Endothelial cell (in vitro differentiated cells): ENCODE results near the gene SLC39A13. TPM values are rescaled to one million over a fixed set of nuclear protein-coding genes. Genes with fewer than 3 reads are reported as not detected.

Experiments used
- DNase-seq: peaks from one replicate; pipeline ENCODE4 v3.0.0; 2021; ENCODE audit warnings: low spot score
- H3K27ac Mint-ChIP-seq: one replicate; pipeline ENCODE4 v1.8.0; 2021; ENCODE audit warnings: mixed read lengths, inconsistent platforms; ENCODE audit not compliant: unreplicated experiment
- H3K27me3 Mint-ChIP-seq: one replicate; pipeline ENCODE4 v1.8.0; 2021; ENCODE audit warnings: mild to moderate bottlenecking, moderate library complexity, mixed read lengths, inconsistent platforms; ENCODE audit not compliant: unreplicated experiment
- H3K36me3 Mint-ChIP-seq: one replicate; pipeline ENCODE4 v1.8.0; 2021; ENCODE audit warnings: mild to moderate bottlenecking, low read depth, mixed read lengths, inconsistent platforms; ENCODE audit not compliant: unreplicated experiment
- H3K4me1 Mint-ChIP-seq: one replicate; pipeline ENCODE4 v1.8.0; 2021; ENCODE audit warnings: mild to moderate bottlenecking, mixed read lengths, inconsistent platforms; ENCODE audit not compliant: unreplicated experiment
- H3K4me3 Mint-ChIP-seq: one replicate; pipeline ENCODE4 v1.8.0; 2021; ENCODE audit warnings: mild to moderate bottlenecking, mixed read lengths, inconsistent platforms; ENCODE audit not compliant: unreplicated experiment
- H3K9me3 Mint-ChIP-seq: one replicate; pipeline ENCODE4 v1.8.0; 2021; ENCODE audit warnings: mixed read lengths, inconsistent platforms; ENCODE audit not compliant: unreplicated experiment
- CTCF ChIP-seq: fragments of 200-600 bp; sonication (generic); IDR thresholded peaks from one replicate; pipeline ENCODE4 v1.5.0; 2021; ENCODE audit warnings: antibody characterized with exemption; ENCODE audit not compliant: unreplicated experiment
- total RNA-seq: library from RNA; stranded (reverse); fragmentation: NEBNext Ultra II Directional; extraction: Animal tissue kit (Norgen Biotek cat#: 25700); gene quantifications from one replicate; pipeline ENCODE4 v1.2.1, GENCODE V29; 2021; ENCODE audit not compliant: unreplicated experiment

The SLC39A13 gene
- total RNA-seq, 1 donor from 2014 or later, result 40.9 TPM

DNA sequence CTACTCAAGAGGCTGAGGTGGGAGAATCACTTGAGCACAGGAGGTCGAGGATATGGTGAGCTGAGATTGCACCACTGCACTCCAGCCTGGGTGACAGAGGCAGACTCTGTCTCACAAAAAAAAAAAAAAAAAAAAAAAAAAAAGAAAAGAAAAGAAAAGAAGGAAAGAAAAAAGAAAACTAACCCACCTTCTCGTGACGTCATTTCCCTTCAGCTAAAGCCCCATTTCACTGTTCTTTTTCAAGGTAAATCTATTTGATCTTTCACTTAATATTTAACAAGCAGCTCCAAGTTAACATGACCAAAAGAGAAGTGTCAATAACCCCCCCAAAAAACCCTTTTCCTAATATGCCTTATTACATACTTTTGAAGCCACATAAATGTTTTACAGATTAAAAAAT lies 35.4 kb downstream of the SLC39A13 start:
- no peak overlapping the region for H3K4me3 Mint-ChIP-seq
- no peaks in the 10 kb centered on the region for H3K9me3 Mint-ChIP-seq
- H3K4me1 Mint-ChIP-seq, result peaks cover 6% of the 10 kb centered on the region
- peaks cover 9% of the 10 kb centered on the region for H3K27me3 Mint-ChIP-seq
- no peak overlapping the region for H3K27ac Mint-ChIP-seq
- no peak for TF ChIP-seq CTCF
- peaks cover 7% of the 10 kb centered on the region for H3K36me3 Mint-ChIP-seq
- no peak for DNase-seq

DNA sequence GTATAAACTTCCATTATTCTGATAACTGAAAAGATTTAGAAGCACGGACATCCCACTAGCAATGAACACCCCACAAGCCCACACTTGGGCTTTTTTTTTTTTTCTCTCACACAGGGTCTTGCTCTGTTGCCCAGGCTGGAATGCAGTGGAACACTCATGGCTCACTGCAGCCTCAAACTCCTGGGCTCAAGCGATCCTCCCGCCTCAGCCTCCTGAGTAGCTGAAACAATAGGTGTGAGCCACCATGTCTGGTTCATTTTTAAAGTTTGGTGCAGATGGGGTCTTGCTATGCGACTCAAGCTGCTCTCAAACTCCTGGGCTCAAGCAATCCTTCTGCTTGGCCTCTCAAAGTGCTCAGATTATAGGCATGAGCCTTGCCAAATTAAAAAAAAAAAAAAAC lies 37.5 kb downstream of the SLC39A13 start:
- Mint-ChIP-seq H3K4me3 (no peak overlapping the region), H3K36me3 (peaks cover 7% of the 10 kb centered on the region), H3K9me3 (no peaks in the 10 kb centered on the region), H3K27me3 (peaks cover 12% of the 10 kb centered on the region), H3K27ac (no peak overlapping the region), H3K4me1 (peaks cover 6% of the 10 kb centered on the region)
- no peak for TF ChIP-seq CTCF
- DNase-seq, result no peak

- no peak for DNase-seq
- H3K9me3 Mint-ChIP-seq, result no peaks in the 10 kb centered on the region
- TF ChIP-seq CTCF, result no peak
- peaks cover 14% of the 10 kb centered on the region for H3K27me3 Mint-ChIP-seq
- H3K27ac Mint-ChIP-seq, result no peak overlapping the region
- no peak overlapping the region for H3K4me3 Mint-ChIP-seq
- peaks cover 6% of the 10 kb centered on the region for H3K4me1 Mint-ChIP-seq
- peaks cover 7% of the 10 kb centered on the region for H3K36me3 Mint-ChIP-seq
These were observed 38.4 kb downstream of the SLC39A13 start for GRCh38 chr11:47446833-47447232.

DNA sequence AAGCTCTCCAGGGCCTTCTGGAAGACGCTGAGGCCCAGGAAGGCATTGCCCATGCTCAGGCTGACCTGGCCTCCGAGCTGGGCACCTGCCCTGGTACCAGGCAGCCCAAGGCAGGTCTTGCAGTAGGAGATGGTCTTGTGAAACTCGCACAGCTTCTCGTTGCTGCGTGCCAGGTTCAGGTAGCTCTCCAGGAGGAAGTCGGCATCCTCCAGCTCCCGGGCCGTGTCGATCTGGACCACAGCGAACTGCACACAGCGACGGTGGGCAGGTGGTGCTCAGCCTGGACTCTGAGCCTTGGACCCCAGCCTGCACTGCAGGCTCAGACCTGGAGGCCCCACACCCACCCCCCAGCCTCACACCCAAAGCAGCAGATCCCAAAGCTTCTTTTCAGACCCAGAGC lies 39.5 kb downstream of the SLC39A13 start:
- Mint-ChIP-seq H3K4me1 (peaks cover 6% of the 10 kb centered on the region), H3K27me3 (peaks cover 17% of the 10 kb centered on the region), H3K4me3 (no peak overlapping the region), H3K9me3 (no peaks in the 10 kb centered on the region), H3K27ac (no peak overlapping the region), H3K36me3 (peaks cover 7% of the 10 kb centered on the region)
- no peak for TF ChIP-seq CTCF
- no peak for DNase-seq

DNA sequence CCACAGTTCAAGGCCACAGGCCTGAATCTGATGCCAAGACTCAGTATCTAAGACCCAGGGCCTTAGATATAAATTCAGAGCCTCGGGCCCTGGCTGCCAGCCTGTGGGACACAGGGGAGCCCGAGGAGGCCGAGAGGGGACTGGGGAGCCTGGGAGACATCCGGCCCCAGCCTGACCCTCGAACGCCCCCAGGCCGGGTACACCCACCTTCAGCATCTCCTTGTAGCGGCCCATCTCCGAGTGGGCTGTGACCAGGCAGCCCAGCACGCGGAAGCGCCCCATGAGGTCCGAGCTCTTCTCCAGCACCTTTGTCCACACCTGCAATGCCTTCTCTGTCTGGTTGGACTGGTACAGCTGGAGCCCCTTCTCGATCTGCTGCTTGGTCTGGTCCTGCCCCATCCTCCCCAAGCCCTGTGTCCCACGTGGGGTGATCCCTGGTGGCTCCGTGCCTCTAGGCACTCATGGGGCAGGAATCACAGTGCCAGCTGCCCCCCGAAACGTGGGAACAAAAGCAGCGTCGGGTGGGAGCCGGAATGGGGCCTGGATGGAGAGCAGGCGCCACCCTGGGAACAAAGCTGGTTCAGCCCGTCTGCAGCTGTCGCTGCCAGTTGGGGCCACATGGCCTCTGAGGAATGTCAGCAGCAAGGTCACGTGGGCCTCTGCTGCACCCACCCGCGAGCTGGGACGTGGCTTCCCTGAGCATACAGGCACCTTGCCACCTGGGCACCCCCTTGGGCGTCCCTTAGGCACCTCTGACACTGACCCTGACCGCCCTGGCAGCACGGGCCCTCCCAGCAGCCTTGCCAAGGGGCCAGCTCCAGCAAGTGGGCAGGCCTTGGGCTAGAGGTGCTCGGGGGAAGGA lies 40.4 kb downstream of the SLC39A13 start, which contains the start of gene RAPSN:
Gene RAPSN, minus strand, starts transcription at position 571 of the 862 bp plus-strand sequence. Its CDS starts 172 bp downstream, at position 399.
- H3K27ac Mint-ChIP-seq, result peak within 1 kb of the TSS; percentile 9
- H3K4me1 Mint-ChIP-seq, result peaks cover 6% of the 10 kb centered on the region
- H3K9me3 Mint-ChIP-seq, result no peaks in the 10 kb centered on the region
- no peak for DNase-seq
- H3K36me3 Mint-ChIP-seq, result peaks cover 7% of the 10 kb centered on the region
- H3K27me3 Mint-ChIP-seq, result peaks cover 15% of the 10 kb centered on the region
- H3K4me3 Mint-ChIP-seq, result no peak within 1 kb of the TSS
- no peak for TF ChIP-seq CTCF
